ENCODE measurements around the gene NCK2. TPM values are rescaled to one million over a fixed set of nuclear protein-coding genes. Genes with fewer than 3 reads are reported as not detected.

Gene NCK2
- polyA plus RNA-seq, 1 donor = 90.5 TPM

DNA sequence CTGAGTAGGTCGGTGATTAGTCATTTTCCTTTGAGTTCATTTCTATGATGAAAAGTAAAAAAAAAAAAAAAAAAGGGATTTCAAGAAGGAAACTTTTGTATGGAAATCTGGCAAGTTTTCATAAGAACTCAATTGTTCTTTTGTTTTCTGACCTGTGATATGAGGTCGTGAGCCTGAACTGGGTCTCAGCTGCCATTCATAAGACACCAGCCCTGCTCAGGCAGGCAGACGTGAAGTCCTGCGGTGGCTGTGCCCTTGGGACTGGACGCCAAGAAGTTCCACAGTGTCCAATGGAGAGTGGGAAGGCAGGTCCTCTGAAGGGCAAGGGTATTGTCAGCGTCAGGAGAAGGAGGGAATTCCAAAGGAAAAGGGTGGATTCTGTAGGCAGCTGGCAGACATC, 183.9 kb downstream of the NCK2 start:
- no peak for DNase-seq

DNA sequence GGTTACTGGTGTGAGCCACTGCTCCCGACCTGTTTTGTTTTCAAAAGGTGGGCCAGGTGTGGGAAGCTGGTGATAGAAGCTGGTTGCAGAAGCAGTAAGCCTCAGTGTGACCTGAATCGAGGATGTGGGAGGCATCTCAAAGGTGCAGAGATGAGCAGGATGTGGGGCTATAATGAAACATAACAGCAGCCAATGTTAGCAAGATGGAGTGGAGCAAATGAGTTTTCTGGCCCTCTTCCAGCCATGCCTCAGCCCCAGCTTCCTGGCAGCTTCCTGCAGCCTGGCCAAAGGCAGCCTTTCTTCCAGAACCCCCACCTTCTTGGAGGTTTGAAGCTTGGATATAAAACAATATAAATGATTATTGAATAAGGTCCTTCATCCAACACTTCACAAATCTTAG, 184.8 kb downstream of the NCK2 start:
- no peak for DNase-seq

DNA sequence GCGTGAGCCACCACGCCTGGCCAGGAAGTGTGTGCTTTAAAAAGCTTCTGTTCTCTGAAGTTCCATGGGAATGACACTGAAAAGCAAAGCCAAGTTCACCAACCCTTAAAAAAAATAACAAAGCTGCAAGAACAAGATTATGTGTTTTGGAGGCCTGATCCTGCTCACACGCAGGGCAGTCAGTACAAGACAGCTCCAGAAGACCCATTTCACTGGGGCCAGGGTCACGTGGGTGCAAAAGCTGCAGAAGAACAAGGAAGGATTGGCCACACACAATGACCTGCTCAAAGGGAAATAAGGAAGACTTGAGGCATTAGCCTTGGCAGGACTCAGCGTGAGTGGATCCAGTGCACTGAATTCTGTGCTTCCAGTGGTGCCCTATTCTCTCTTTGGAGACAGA, 187.9 kb downstream of the NCK2 start:
- no peak for DNase-seq

DNA sequence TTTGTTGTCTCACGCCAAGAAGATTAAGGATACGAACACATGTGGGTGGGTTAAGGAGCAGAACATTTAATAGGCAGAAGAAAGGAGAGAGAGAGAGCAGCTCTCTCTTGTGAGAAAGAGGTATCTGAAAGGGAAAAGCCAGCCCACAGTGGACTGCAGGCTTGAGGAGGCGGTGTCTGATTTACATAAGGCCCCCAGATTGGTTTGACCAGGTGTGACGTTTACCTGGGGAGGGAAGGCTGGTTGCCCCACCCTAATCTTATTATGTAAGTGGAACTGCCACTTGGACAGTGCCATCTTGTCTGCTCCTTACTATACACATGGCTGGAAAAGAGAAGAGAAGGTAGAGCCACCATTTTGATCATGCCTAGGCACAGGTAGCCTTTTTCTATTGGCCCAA, 189.2 kb downstream of the NCK2 start:
- no peak for DNase-seq

DNA sequence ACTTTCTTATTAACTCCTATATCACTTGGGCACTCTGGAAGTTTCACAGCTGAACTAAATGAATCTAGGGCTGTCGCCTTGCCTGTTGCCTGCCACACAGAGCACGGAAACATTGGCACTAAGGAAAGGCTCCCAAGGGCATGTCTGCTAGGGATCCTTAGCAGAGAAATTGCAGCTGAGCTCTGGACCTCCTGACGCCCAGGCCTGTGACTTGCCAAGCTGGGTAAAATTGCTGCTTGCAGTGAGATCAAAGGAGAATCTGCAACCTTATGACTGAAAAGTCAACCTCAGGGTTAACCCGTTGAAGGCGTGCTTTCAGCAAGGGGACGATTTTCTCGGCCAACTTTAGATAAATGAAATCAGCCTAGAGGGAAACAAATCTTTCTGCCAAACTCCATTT, 189.8 kb downstream of the NCK2 start:
- no peak for DNase-seq

DNA sequence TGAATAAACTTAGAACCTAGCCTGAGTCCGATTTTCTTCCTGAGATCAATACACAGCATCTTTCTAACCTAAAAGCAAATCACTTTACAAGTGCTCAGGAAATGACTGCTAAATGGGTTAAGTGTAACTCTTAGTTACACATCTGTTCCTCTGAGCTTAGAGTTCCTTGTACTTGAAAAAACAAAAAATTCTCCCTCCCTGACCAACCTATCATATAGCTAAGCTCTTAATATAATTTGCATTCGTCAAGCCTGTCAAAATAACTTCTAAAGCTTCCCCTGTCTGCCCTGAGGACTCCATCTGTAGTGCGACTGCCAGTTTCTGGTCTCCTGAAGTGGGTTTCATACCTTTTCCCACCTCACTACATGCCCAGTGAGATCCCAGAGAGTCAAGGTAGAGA, 190.4 kb downstream of the NCK2 start:
- DNase-seq = no peak

DNA sequence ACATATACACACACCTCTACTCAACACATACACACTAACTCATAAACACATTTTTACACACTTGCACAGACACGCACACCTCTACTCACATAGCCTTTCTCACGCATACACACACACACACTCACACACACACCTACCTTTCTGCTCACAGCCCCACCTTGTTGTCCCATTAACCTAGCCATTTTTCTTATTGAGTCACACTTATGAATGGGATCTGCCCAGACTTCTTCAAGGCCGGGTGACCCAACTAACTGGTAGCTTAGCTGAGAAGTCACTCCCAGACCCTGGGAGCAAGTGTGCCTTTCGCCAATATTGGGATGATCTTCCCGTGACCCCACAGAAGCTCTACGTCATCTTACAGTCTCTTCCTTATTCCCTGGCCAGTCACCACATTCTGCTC, 192.2 kb downstream of the NCK2 start:
- DNase-seq = no peak

DNA sequence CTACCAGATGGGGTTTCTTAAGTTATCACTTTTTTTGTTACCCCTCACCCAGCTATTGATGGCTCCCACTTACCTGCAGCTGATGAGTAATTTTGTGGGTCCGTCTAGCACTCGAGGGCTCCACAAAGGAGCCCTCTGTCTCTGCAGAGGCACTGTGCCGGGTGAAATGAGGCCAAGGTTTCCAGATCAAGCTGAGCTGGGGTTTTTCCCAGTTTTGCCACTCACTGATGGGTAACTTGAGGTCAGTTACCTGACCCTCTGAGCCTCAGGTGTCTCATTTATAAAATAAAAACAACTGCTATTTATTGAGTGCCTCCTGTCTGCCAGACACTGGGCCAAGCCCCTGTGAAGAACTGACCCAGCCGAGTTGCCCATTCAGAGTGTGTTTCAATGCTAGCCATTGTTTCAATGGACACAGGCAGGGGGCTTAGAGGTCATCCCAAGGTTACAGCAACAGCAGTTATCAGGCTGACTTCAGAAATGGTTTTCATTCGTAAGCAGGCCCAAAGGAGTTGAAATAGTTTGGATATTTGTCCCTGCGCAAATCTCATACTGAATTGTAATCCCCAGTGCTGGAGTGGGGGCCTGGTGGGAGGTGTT, 192.9 kb downstream of the NCK2 start:
- DNase-seq = no peak

Data from hindlimb muscle (tissue), 1 donor.